ENCODE data around the gene RIMS1. TPM values are rescaled to one million over a fixed set of nuclear protein-coding genes. Genes with fewer than 3 reads are reported as not detected.

The RIMS1 gene
- total and polyA plus RNA-seq, 2 of the 13 experiments (the other 11 are each of a cell fraction or from before 2014, with no cell fraction given) = not detected

DNA sequence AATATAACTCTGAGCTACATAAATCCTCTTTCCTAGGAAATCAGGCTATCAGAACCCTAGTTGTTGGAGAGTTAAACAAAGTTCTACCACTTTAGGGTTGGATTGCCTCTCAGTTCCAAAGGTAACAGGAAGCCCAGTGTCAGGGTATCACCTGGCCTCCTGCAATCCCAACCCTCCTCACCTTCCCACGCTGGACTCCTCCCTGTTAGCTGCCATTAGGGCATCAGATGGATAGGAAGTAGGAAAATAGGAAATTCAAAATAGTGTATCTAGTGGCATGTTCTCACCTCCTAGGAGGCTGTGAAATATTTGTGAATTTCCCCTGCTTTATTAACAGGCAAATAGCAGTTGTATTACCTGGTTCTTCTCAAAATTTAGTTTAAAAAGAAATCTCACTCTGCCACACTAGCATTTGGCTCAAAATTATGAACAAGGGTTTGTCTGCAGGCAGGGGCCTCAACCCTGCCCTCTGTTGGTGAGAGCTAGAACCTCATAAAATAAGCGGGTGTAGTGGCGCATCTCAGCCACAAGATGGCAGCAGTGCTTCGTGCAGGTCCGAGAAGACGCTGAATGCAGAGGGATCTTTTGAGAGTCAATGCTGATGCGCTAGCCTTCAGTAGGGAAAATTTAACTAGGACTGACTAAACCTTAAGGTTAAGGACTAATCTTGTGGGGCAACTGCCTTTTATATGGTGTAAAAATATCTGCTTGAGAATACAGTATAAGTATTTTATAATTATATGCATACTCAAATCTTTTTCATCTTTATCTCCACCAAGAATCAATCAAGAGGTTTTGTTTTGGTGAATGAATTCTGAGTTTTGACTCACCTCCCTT, 525.7 kb downstream of the RIMS1 start (continued):
- TF ChIP-seq ZNF512B (CRISPR knock-in tag; IDR thresholded peaks at IDR 0.05; ENCODE audit: borderline replicate concordance) = no peak
- TF ChIP-seq MIER2 (CRISPR knock-in tag; IDR thresholded peaks at IDR 0.05) = peak; percentile 42; the same call in 1 of the 2 replicates
- TF ChIP-seq CREB3 (CRISPR knock-in tag; IDR thresholded peaks at IDR 0.05) = no peak
- no peak for TF ChIP-seq ZNF572 (CRISPR knock-in tag; IDR thresholded peaks at IDR 0.05)
- TF ChIP-seq, protein P1, sequence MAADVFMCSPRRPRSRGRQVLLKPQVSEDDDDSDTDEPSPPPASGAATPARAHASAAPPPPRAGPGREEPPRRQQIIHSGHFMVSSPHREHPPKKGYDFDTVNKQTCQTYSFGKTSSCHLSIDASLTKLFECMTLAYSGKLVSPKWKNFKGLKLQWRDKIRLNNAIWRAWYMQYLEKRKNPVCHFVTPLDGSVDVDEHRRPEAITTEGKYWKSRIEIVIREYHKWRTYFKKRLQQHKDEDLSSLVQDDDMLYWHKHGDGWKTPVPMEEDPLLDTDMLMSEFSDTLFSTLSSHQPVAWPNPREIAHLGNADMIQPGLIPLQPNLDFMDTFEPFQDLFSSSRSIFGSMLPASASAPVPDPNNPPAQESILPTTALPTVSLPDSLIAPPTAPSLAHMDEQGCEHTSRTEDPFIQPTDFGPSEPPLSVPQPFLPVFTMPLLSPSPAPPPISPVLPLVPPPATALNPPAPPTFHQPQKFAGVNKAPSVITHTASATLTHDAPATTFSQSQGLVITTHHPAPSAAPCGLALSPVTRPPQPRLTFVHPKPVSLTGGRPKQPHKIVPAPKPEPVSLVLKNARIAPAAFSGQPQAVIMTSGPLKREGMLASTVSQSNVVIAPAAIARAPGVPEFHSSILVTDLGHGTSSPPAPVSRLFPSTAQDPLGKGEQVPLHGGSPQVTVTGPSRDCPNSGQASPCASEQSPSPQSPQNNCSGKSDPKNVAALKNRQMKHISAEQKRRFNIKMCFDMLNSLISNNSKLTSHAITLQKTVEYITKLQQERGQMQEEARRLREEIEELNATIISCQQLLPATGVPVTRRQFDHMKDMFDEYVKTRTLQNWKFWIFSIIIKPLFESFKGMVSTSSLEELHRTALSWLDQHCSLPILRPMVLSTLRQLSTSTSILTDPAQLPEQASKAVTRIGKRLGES (CRISPR knock-in tag; IDR thresholded peaks at IDR 0.05; ENCODE audit: borderline replicate concordance) = no peak
- TF ChIP-seq CAMTA2 (CRISPR knock-in tag; IDR thresholded peaks at IDR 0.05; ENCODE audit: borderline replicate concordance) = no peak
- TF ChIP-seq NFYC (CRISPR knock-in tag; IDR thresholded peaks at IDR 0.05) = no peak
- TF ChIP-seq, protein P2, sequence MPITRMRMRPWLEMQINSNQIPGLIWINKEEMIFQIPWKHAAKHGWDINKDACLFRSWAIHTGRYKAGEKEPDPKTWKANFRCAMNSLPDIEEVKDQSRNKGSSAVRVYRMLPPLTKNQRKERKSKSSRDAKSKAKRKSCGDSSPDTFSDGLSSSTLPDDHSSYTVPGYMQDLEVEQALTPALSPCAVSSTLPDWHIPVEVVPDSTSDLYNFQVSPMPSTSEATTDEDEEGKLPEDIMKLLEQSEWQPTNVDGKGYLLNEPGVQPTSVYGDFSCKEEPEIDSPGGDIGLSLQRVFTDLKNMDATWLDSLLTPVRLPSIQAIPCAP (CRISPR knock-in tag; IDR thresholded peaks at IDR 0.05; ENCODE audit: low read depth) = no peak
- TF ChIP-seq FOXJ3 (CRISPR knock-in tag; IDR thresholded peaks at IDR 0.05; ENCODE audit: borderline replicate concordance) = no peak
- TF ChIP-seq HOXA9 (CRISPR knock-in tag; IDR thresholded peaks at IDR 0.05; ENCODE audit: borderline replicate concordance) = no peak
- no peak for TF ChIP-seq ZFAT (CRISPR knock-in tag; conservative IDR thresholded peaks at IDR 0.05)
- TF ChIP-seq, protein P3, sequence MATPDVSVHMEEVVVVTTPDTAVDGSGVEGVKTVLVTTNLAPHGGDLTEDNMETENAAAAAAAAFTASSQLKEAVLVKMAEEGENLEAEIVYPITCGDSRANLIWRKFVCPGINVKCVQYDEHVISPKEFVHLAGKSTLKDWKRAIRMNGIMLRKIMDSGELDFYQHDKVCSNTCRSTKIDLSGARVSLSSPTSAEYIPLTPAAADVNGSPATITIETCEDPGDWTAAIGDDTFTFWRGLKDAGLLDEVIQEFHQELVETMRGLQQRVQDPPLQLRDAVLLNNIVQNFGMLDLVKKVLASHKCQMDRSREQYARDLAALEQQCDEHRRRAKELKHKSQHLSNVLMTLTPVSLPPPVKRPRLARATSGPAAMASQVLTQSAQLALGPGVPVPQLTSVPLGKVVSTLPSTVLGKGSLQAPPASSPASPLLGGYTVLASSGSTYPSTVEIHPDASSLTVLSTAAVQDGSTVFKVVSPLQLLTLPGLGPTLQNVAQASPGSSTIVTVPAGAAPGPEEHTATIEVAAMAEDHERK (CRISPR knock-in tag; IDR thresholded peaks at IDR 0.05; ENCODE audit: low read depth) = no peak
- TF ChIP-seq, protein P4, sequence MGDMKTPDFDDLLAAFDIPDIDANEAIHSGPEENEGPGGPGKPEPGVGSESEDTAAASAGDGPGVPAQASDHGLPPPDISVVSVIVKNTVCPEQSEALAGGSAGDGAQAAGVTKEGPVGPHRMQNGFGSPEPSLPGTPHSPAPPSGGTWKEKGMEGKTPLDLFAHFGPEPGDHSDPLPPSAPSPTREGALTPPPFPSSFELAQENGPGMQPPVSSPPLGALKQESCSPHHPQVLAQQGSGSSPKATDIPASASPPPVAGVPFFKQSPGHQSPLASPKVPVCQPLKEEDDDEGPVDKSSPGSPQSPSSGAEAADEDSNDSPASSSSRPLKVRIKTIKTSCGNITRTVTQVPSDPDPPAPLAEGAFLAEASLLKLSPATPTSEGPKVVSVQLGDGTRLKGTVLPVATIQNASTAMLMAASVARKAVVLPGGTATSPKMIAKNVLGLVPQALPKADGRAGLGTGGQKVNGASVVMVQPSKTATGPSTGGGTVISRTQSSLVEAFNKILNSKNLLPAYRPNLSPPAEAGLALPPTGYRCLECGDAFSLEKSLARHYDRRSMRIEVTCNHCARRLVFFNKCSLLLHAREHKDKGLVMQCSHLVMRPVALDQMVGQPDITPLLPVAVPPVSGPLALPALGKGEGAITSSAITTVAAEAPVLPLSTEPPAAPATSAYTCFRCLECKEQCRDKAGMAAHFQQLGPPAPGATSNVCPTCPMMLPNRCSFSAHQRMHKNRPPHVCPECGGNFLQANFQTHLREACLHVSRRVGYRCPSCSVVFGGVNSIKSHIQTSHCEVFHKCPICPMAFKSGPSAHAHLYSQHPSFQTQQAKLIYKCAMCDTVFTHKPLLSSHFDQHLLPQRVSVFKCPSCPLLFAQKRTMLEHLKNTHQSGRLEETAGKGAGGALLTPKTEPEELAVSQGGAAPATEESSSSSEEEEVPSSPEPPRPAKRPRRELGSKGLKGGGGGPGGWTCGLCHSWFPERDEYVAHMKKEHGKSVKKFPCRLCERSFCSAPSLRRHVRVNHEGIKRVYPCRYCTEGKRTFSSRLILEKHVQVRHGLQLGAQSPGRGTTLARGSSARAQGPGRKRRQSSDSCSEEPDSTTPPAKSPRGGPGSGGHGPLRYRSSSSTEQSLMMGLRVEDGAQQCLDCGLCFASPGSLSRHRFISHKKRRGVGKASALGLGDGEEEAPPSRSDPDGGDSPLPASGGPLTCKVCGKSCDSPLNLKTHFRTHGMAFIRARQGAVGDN (CRISPR knock-in tag; IDR thresholded peaks at IDR 0.05) = no peak
- TF ChIP-seq POLR2G (IDR thresholded peaks at IDR 0.05; ENCODE audit: low read depth, low read length) = no peak

All from HepG2 (cell line).